SH-SY5Y (cell line): Measurements from ENCODE around the gene PHACTR2.

Experiments used
- GATA2 ChIP-seq: IDR thresholded peaks from 2 replicates; pipeline ENCODE4 v1.6.1; 2011; ENCODE audit warnings: mild to moderate bottlenecking, low read depth, low read length
- GATA3 ChIP-seq: IDR thresholded peaks from 2 replicates; pipeline ENCODE4 v1.6.1; 2011; ENCODE audit warnings: low read depth, mild to moderate bottlenecking, low read length, moderate library complexity

DNA sequence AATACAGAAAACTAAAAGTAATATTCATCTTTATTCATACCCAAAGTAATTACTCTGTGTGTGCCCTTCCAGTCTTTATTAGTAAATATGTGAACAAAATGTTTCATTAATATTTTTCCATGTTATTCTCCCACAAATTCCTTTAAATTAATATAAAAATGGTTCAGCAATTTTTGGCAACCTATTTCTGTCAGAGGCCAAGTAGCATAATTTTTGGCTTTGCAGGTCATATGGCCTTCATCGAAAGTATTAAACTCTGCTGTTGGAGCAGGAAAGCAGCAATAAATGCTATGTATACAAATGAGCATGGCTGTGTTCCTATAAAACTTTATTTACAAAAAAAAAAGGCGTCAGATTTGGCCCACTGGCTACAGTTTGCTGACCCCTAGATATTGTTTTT, 202.6 kb downstream of the PHACTR2 start:
- TF ChIP-seq GATA2: no peak
- TF ChIP-seq GATA3: no peak
